Activated T-cell treated with anti-CD3 and anti-CD28 coated beads, Interleukin-2, amount 50 U/mL, for 72 hours (primary cell): ENCODE measurements around the gene TNFRSF8. TPM values are rescaled to one million over a fixed set of nuclear protein-coding genes. Genes with fewer than 3 reads are reported as not detected.

Experiments
- ATAC-seq, 2 donors: fragments of 150-1000 bp; cut with Tn5 transposase; replicated peaks in 1 of 2; 2 replicates each; pipeline ENCODE4 v1.10.0; 2021; ENCODE audit warnings: moderate library complexity in 2 of 2, mild to moderate bottlenecking in 1 of 2
- DNase-seq, 2 donors: peaks; one replicate each; pipeline ENCODE4 v3.0.0; 2021 to 2022; ENCODE audit warnings: mixed read lengths in 1 of 2
- H3K27ac Mint-ChIP-seq: one replicate; pipeline ENCODE4 v1.8.0; 2022; ENCODE audit warnings: mild to moderate bottlenecking, moderate library complexity, mixed read lengths
- H3K27me3 Mint-ChIP-seq: one replicate; pipeline ENCODE4 v1.8.0; 2022; ENCODE audit warnings: low read depth, mixed read lengths
- H3K36me3 Mint-ChIP-seq, 2 donors: one replicate each; pipeline ENCODE4 v1.8.0; 2022; ENCODE audit warnings: mixed read lengths in 2 of 2, mild to moderate bottlenecking in 1 of 2; ENCODE audit not compliant: insufficient read depth in 2 of 2
- H3K4me1 Mint-ChIP-seq: one replicate; pipeline ENCODE4 v1.8.0; 2022; ENCODE audit warnings: low read depth, mixed read lengths
- H3K4me3 Mint-ChIP-seq, 2 donors: one replicate each; pipeline ENCODE4 v1.8.0; 2022; ENCODE audit warnings: mild to moderate bottlenecking in 2 of 2, mixed read lengths in 2 of 2, moderate library complexity in 2 of 2
- H3K9me3 Mint-ChIP-seq, 2 donors: one replicate each; pipeline ENCODE4 v1.8.0; 2022; ENCODE audit warnings: mixed read lengths in 2 of 2
- total RNA-seq, 2 donors: library from RNA; stranded (reverse); gene quantifications; one replicate each; pipeline ENCODE4 v1.2.3, GENCODE V29; 2022

TNFRSF8 gene
- total RNA-seq, 2 donors from 2014 or later: 39.5 to 63.5 TPM

- no peak overlapping the region for H3K4me3 Mint-ChIP-seq
- peaks cover 72% of the 10 kb centered on the region for H3K4me1 Mint-ChIP-seq
- no peaks in the 10 kb centered on the region for H3K27me3 Mint-ChIP-seq
- ATAC-seq (no peak), DNase-seq (no peak)
- peak overlapping the region; percentile 39 for H3K27ac Mint-ChIP-seq
- no peaks in the 10 kb centered on the region for H3K9me3 Mint-ChIP-seq
- H3K36me3 Mint-ChIP-seq: peaks cover 3 to 4% of the 10 kb centered on the region in 2 donors
Measured at GRCh38 chr1:12182410-12182984, 119.4 kb downstream of the TNFRSF8 start.

DNA sequence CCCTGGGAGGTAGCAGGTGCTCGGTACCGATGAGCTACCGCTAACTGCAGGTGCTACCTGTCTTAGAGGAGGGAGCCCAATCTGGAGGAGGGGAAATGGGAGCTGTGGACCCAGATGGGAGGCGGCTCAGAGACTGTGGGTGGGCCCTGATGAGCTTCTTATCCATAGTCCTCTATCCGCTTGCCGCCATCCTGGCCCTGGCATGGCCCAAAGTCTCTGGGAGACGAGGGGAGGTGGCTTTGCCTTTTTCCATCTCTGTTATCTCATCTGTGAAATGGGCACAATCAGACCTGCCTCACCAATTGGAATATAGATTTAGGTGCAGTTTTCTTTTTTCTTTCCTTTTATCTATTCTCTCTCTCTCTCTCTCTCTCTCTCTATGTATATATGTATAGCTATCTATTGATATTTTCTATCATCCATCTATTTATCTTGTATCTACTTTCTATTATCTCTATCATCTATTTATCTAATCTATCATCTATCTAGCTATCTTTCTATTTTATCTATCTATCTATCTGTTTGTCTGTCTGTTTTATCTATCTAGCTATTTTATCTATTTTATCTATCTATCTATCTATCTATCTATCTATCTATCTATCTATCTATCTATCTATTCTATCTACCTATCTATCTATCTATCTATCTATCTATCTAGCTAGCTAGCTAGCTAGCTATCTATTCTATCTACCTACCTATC is 120.1 kb downstream of the TNFRSF8 start:
- Mint-ChIP-seq H3K27me3 (no peaks in the 10 kb centered on the region), H3K9me3 (no peaks in the 10 kb centered on the region), H3K27ac (peak overlapping the region; percentile 91), H3K4me1 (peaks cover 68% of the 10 kb centered on the region), H3K36me3 (peaks cover 3 to 4% of the 10 kb centered on the region in 2 donors), H3K4me3 (no peak overlapping the region)
- ATAC-seq (no peak), DNase-seq (no peak)

GRCh38 chr1:12184008-12184681 is 121.0 kb downstream of the TNFRSF8 start:
- DNase-seq (no peak), ATAC-seq (no peak)
- Mint-ChIP-seq H3K4me1 (peaks cover 64% of the 10 kb centered on the region), H3K4me3 (no peak overlapping the region), H3K9me3 (no peaks in the 10 kb centered on the region), H3K27ac (peak overlapping the region; percentile 91), H3K27me3 (no peaks in the 10 kb centered on the region), H3K36me3 (peaks cover 2 to 3% of the 10 kb centered on the region in 2 donors)

GRCh38 chr1:12185036-12185917 is 122.2 kb downstream of the TNFRSF8 start:
- ATAC-seq (no peak), DNase-seq (no peak)
- H3K27ac Mint-ChIP-seq: peak overlapping the region; percentile 77
- peaks cover 61% of the 10 kb centered on the region for H3K4me1 Mint-ChIP-seq
- peaks cover 4 to 5% of the 10 kb centered on the region in 2 donors for H3K36me3 Mint-ChIP-seq
- H3K27me3 Mint-ChIP-seq: no peaks in the 10 kb centered on the region
- H3K4me3 Mint-ChIP-seq: no peak overlapping the region
- no peaks in the 10 kb centered on the region for H3K9me3 Mint-ChIP-seq

DNA sequence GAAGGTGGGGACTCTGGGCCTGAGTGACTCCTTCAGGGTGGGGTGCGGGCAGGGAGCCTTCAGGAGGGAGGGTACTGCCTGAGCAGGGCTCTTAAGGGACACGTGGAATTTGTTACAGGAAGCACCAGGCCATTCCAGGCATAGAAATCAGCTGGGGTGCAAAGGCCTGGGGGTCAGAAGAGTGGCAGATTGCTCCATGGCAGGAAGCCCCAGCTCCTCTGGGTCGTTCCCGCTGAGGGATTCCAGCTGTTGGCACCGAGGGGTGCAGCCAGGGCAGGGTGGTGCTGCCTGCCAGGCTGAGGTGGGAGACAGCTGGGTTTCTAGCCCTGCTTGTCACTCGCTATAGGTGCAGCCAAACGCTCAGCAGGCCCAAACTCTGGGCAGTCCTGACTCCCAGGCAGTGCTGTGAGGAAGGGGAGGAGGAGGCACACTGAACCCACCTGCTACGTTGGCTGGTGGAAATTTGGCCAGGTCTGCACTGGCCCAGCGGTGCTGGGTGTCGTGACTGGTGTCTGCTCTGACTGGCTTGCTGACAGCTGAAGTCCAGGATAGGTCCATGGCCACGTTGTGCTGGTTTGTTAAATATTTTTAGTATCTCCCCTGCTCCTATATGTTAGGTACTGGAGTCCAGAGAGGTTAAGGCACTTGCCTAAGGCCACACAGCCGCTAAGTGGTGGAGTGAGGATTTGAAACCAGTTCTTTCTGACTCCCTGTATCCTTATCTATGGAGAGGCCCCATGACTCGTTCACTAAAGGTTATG is 123.0 kb downstream of the TNFRSF8 start:
- Mint-ChIP-seq H3K27me3 (no peaks in the 10 kb centered on the region), H3K4me3 (no peak overlapping the region), H3K4me1 (peaks cover 60% of the 10 kb centered on the region), H3K27ac (no peak overlapping the region), H3K9me3 (no peaks in the 10 kb centered on the region), H3K36me3 (peaks cover 5% of the 10 kb centered on the region in 2 donors)
- no peak for DNase-seq
- no peak for ATAC-seq

DNA sequence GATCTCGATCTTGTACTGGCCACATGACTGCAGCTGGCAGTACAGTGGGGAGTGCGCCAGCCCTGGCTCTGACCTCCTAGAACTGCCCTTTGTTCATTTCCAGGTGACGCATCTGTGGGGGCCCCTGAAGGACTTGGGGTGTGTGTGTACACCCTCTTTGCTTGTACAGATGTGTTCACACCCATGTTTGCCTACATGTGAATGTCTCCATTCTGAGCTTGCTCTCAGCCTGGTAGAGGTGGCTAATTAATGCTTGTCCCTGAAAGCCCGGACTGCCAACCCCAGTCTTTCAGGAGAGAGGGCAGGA is 123.5 kb downstream of the TNFRSF8 start:
- Mint-ChIP-seq H3K4me3 (no peak overlapping the region), H3K27me3 (no peaks in the 10 kb centered on the region), H3K27ac (no peak overlapping the region), H3K4me1 (peaks cover 58% of the 10 kb centered on the region), H3K36me3 (peaks cover 5 to 6% of the 10 kb centered on the region in 2 donors), H3K9me3 (no peaks in the 10 kb centered on the region)
- ATAC-seq: no peak
- DNase-seq: no peak

DNA sequence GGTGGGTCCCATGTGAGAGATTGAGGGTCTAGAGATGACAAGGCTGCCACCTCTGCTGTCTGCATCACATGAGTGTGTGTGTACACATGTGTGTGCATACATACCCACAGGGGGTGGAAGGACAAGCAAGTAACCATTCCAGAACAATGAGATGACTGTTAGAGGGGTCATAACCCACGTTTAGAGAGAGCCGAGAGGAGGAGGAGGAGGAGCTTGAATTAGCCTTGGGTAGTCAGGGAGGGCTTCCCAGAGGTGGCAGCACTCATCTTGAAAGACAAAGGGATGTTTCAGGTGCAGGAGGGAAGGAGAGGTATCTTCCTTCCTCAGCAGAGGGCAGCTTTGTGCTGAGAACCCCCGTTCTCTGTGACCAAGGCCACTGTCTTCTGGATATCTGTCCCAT is 125.0 kb downstream of the TNFRSF8 start:
- Mint-ChIP-seq H3K27ac (peak overlapping the region; percentile 62), H3K36me3 (peaks cover 9 to 10% of the 10 kb centered on the region in 2 donors), H3K27me3 (no peaks in the 10 kb centered on the region), H3K4me3 (no peak overlapping the region), H3K9me3 (no peaks in the 10 kb centered on the region), H3K4me1 (peaks cover 47% of the 10 kb centered on the region)
- ATAC-seq: peak; percentile 26 to 37
- DNase-seq: no peak

DNA sequence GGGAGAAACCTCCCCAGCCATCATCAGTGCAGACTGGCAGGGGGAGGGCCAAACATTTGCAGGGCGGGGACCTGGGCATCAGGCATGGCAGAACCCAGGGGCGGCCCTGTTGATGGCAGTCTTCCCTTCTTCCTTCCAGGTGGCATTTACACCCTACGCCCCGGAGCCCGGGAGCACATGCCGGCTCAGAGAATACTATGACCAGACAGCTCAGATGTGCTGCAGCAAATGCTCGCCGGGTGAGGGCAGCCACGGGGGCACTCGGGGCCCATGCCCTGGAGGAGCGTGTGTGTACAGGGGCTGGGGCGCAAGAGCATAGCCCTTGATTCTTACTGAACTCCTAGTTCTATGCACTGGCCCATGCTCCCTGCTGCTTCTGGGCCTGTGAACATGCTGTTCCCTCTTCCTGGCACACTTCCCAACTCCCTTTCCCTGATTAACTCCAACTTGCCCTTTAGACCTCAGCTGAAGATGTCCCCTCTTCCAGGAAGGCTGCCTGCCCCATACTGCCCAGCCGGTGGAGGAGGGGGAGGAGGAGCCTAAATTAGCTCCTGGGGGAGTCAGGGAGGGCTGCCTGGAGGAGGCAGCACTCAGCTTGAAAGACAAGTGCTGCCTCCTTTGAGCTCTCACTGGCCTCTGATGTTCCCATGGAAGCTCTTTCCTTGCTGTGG is 125.7 kb downstream of the TNFRSF8 start:
- ATAC-seq (no peak), DNase-seq (no peak)
- H3K9me3 Mint-ChIP-seq: no peaks in the 10 kb centered on the region
- peaks cover 9% of the 10 kb centered on the region in 2 donors for H3K36me3 Mint-ChIP-seq
- H3K4me3 Mint-ChIP-seq: no peak overlapping the region
- no peak overlapping the region for H3K27ac Mint-ChIP-seq
- H3K4me1 Mint-ChIP-seq: peaks cover 45% of the 10 kb centered on the region
- H3K27me3 Mint-ChIP-seq: no peaks in the 10 kb centered on the region

- peak overlapping the region; percentile 44 for H3K27ac Mint-ChIP-seq
- ATAC-seq: no peak
- H3K9me3 Mint-ChIP-seq: no peaks in the 10 kb centered on the region
Measured at GRCh38 chr1:12189328-12189682, 126.2 kb downstream of the TNFRSF8 start.

DNA sequence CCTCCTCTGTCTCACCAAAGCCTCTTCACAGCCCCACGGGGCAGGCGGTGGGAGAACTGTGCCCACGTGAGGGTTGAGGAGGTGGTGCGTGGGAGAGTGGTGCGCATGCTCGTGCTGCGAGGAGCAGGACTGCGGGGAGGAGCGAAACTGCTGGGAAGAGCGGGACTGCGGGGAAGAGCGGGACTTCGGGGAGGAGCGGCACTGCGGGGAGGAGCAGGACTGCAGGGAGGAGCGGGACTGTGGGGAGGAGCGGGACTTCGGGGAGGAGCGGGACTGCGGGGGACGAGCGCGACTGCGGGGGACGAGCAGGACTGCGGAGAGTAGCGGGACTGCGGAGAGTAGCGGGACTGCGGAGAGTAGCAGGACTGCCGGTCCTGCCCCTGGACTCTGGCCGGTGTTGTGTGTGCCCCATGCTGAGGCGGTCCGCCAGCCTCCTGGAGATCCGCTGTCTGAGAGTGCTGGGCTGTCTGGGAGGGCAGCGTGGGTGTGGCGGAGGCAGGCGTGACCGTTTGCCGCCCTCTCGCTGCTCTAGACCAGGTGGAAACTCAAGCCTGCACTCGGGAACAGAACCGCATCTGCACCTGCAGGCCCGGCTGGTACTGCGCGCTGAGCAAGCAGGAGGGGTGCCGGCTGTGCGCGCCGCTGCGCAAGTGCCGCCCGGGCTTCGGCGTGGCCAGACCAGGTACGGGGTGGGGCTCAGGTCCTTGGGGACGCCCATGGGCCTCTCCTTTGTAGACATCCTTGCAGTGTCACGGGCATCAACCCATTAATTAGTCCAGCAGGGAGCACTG is 128.3 kb downstream of the TNFRSF8 start:
- no peak for DNase-seq
- peak in 1 of 2 donors; percentile 23 for ATAC-seq
- H3K9me3 Mint-ChIP-seq: no peaks in the 10 kb centered on the region
- no peak overlapping the region for H3K4me3 Mint-ChIP-seq
- peaks cover 9 to 21% of the 10 kb centered on the region in 2 donors for H3K36me3 Mint-ChIP-seq
- no peak overlapping the region for H3K27ac Mint-ChIP-seq
- no peaks in the 10 kb centered on the region for H3K27me3 Mint-ChIP-seq
- H3K4me1 Mint-ChIP-seq: peaks cover 38% of the 10 kb centered on the region

More at GRCh38 chr1:12189328-12189682, 126.2 kb downstream of the TNFRSF8 start:
- DNase-seq: no peak
- peaks cover 9 to 15% of the 10 kb centered on the region in 2 donors for H3K36me3 Mint-ChIP-seq
- H3K27me3 Mint-ChIP-seq: no peaks in the 10 kb centered on the region
- no peak overlapping the region for H3K4me3 Mint-ChIP-seq
- H3K4me1 Mint-ChIP-seq: peaks cover 45% of the 10 kb centered on the region
